Activated CD4-positive, CD25-positive, alpha-beta regulatory T cell treated with anti-CD3 and anti-CD28 coated beads, Interleukin-2, amount 50 U/mL, for 72 hours (primary cell): ENCODE measurements around the gene CSNK2B.
A peak's percentile ranks its signal among the peaks of the same experiment; 100 is the strongest.
"Not testable (repeated sequence)": the region's sequence is repeated elsewhere in the genome, so short reads cannot be mapped to it uniquely, and the experiment has no call there.

Experiments used
- DNase-seq: peaks from one replicate; pipeline ENCODE4 v3.0.0; 2021

The CSNK2B gene

GRCh38 chr6:31691078-31691463 lies 25.2 kb downstream of the CSNK2B start:
- DNase-seq = no peak

DNA sequence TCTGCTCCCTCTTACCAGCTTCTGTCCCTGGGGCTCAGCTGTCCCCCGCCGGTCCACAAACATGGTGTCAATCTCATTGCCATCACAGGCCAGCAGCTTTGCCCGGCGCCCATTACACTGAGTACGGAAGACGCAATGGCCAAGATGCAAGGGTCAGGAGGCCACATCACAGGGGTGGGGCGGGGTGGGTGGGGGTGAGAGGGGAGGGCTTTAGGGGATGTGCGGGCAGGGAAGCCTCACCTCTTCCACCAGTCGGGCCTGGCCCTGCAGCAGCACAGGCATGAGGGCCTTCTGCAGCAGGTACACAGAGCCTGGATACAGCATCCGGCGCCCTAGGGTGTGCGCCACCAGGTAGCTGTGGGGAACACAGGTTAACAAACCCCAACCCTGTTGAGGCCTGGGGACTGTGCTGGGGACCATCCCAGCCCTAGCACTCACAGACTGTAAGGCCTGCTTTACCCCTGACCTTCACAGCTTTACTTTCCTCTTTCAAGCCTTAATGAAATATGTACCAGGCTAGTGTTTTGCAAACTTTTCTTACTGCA lies 25.8 kb downstream of the CSNK2B start:
- DNase-seq = no peak

DNA sequence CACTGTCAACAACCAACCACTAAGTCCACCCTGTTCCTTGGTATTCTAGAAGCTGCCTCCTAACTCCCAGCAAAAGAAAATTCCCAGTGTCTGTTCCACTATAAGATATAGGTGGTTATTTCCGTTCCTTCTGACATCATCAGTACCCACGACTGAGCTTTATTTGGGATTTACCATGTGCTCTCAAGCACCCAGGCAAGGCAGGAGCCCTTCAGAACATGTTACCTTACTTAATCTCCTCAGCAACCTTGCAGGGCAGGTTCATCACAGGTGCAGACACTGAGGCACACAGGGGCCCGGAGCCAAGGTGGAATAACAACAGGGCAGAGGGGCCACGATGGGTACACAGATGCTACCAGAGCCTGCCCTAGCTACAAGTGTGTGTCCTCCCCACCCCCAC lies 26.5 kb downstream of the CSNK2B start:
- DNase-seq = no peak

- DNase-seq = no peak
Measured at GRCh38 chr6:31692886-31693285, 27.0 kb downstream of the CSNK2B start.

DNA sequence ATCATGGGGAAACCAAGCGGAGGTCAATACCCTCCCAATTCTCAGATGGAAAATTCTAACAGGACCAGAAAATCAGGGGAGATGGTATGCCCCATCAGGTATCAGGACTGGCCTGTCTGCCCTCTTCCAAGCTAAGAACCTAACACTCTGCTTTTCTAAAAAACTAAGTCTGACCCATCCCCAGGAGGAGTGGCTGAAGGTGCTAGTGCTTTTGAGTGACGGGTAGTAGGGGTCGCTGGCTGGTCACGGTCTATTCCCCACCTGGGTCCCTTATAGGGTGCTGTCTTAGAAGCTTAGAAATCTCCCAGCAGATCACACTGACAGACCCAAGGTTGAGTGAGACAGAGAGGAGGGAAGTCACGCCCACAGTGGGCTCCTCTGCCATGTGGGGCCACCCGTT lies 27.7 kb downstream of the CSNK2B start:
- no peak for DNase-seq

DNA sequence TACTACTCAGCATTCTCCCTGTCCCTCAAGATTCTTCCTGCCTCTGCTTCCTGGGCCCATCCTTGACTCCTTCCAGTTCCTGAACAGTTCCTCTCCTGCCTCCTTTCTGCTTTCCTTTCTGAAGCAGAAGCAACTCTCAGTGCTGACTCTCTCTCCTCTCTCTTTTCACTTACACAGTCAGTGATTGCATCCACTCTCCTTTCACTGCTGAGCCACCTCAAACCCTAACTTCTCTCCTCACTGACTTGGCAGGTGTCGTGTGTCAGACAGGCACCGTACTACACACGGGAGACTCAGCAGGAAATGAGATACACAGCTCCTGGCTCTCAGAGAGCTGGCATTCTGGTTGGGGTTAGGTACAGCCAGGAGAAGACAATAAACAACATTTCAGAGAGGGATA lies 31.7 kb downstream of the CSNK2B start:
- no peak for DNase-seq

DNA sequence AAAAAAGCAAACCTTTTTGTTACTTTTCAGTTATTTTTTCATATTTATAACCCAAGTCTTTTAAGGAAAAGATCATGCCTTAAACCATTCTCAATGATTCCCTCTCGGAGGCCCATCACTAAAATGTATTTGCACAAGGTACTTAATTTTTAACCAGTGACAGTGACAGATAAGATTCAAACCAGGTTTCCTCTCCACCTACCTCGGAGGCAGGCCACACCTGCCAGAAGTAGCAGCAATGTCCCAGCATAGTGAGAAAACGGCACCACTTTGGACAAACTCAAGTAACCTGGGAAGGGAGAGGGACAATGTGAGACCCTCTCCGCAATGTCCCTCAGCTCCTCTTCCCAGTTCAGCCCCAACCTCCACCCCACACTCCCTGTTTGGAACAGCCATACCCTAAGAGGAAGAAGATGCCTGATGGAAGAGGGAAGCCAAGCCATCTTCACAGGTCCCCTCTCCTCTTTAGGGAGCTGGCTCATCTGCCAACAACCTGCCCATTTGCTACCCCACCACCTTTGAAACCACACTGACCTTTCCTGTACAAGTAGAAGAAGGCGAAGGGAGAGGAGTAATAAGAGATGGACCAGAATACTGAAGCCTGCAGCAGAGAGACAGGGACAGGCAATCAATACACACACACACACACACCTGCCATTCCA lies 35.0 kb downstream of the CSNK2B start:
- DNase-seq = no peak

DNA sequence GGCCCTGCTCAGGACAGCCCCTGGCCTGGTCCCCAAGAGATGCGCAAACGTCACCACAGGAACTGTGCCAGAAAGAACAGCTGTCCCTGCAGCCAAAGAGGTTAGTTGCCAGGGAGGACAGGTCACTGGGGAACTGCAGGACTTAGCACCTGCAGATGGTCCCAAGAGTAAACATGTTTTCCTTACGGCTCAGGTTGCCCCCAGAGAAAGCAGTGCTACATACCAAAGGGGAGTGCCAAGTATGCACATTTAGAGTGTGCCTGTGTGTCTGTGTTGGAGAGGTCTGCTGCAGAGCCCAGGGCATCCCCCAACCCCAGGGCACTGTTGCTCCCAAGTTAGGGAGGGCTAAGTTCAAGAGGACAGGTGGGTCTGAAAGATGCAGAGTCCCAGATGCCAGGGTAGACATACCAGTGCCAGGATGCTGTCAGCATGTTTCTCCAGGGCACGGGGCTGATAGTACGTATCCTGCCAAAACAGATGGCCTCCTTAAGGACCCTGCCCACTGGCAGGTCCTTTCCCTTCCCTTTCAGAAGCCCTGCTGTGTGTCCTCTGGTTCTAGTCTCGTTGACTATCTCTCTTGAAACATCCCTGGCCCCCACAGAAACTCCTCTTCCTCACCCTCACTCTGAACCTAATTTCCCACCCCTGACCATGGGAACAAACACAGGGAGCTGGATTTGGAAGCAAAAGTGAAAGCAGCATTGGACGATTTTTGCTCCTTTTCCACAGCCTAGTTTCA lies 36.0 kb downstream of the CSNK2B start:
- DNase-seq = no peak

GRCh38 chr6:31702405-31702818 lies 36.5 kb downstream of the CSNK2B start:
- no peak for DNase-seq

GRCh38 chr6:31702819-31703716 lies 37.2 kb downstream of the CSNK2B start, which contains the start of gene ABHD16A:
Gene ABHD16A (minus strand): TSS chr6:31703324. CDS start chr6:31703281, 43 bp downstream.
- DNase-seq = peak; percentile 95

GRCh38 chr6:31705931-31706330 lies 40.1 kb downstream of the CSNK2B start:
- no peak for DNase-seq

GRCh38 chr6:31706599-31706998 lies 40.7 kb downstream of the CSNK2B start, which contains the start of gene LY6G6F:
Gene LY6G6F (plus strand): TSS chr6:31706866. CDS start chr6:31706907, 41 bp downstream.
- DNase-seq = no peak

- DNase-seq = no peak
Measured at GRCh38 chr6:31707701-31708100, 41.8 kb downstream of the CSNK2B start.

DNA sequence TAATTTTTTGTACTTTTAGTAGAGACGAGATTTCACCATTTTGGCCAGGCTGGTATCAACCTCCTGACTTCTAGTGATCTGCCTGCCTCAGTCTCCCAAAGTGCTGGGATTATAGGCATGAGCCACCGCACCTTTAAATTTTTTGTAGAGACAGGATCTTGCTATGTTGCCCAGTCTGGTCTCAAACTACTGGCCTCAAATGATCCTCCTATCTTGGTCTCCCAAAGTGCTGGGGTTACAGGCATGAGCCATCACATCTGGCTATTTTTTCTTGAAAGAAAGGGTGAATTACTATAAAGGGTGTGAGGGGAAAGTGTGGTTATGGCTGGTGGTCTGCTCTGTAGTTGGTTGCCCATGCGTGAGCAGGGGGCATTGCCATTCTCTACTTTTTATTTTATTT lies 42.3 kb downstream of the CSNK2B start:
- DNase-seq = no peak

DNA sequence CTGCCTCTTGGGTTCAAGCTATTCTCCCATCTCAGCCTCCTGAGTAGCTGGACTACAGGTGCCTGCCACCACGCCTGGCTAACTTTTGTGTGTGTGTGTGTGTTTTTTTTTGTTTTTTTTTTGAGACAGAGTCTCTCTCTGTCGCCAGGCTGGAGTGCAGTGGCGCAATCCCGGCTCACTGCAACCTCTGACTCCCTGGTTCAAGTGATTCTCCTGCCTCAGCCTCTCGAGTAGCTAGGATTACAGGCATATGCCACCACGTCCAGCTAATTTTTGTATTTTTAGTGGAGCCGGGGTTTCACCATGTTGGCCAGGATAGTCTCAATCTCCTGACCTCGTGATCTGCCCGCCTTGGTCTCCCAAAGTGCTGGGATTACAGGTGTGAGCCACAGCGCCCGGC lies 43.3 kb downstream of the CSNK2B start:
- not testable (repeated sequence) for DNase-seq

DNA sequence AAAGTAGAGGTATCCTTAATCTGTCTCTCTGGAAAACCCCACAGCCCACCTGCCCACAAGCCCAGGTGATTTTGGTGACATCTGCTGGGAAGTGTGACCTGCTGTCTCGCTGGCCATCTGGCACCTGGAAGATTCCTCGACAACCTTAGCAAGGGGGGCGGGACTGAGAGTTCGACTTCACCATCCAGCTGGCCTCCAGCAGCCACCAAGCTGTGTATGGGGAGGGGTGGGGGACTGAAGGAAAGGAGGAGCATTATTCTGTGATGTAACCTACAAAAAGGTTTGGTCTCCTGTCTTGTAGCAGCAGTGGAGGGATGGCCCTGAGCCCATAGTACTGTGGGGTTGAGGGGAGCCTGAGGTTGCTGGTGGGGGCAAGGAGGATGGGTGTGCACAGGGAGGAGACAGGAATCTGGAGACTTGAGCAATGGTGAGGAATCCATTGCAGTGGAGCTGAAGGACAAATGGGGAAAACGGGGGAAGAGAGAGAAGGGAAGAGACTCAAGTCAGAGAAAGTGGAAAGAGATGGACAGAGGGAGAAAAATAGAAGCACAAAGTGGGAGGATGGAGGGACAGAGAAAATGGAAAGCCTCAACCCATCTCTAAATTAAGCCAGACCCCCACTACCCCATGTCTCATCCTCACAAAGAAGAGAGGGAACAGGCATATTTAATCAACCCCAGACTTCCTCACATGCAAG lies 44.8 kb downstream of the CSNK2B start:
- no peak for DNase-seq

GRCh38 chr6:31711233-31711632 lies 45.4 kb downstream of the CSNK2B start:
- DNase-seq = no peak

GRCh38 chr6:31712296-31712695 lies 46.4 kb downstream of the CSNK2B start:
- DNase-seq = no peak

GRCh38 chr6:31713465-31713864 lies 47.6 kb downstream of the CSNK2B start:
- no peak for DNase-seq

GRCh38 chr6:31713991-31714684 lies 48.3 kb downstream of the CSNK2B start:
- no peak for DNase-seq

DNA sequence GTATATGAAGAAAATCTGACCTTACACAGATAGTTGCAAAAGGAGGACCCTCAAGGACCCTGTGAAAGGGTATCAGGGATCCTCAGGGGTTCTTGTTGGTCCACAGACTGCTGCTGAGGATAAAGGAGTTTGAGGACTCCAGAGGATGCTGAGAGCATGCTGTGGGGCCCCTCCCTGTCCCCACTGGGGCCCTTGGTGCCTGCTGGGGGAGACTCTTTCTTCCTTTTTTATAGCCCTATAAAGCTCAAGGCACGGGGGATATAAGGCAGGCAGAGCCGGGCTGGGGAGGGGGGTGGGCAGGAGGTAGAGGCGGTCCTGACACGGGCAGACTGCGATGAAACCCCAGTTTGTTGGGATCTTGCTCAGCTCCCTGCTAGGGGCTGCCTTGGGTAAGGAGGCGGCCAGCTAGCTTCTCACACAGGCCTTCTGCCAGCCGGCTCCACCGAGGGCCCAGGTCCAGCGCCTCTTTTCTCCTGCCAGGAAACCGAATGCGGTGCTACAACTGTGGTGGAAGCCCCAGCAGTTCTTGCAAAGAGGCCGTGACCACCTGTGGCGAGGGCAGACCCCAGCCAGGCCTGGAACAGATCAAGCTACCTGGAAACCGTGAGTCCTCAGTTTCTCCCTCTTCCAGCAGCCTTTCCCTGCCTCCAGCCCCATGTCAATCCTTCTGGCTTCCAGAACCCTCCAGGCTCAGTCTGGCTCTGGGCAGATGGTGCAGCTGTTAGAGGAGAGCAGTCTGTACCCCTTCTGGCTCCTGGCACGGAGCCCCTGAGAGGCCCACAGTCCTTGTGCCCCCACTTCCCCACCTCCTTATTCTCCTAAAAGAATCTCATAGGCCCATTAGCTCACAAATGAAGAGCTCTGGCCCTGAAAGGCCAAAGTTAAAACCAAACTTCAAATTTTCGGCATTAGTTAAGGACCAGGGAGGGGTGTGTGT lies 49.4 kb downstream of the CSNK2B start, which contains the start of gene LY6G6D:
Gene LY6G6D, plus strand, starts transcription at position 327 of the 937 bp plus-strand sequence. Its CDS starts 8 bp downstream, at position 335.
- DNase-seq = no peak
